AG10803 (cell line): ENCODE data around the gene CRACDL.

ENCODE experiments used
- DNase-seq: peaks from one replicate; pipeline ENCODE4 v3.0.0; 2010; ENCODE audit warnings: low read depth
- H3K4me3 ChIP-seq: 2 replicates; pipeline ENCODE4 v1.5.1; 2011; ENCODE audit warnings: mild to moderate bottlenecking, low read length, control low read depth
- TF ChIP-seq, protein P1 (sequence below): conservative IDR thresholded peaks from 2 replicates; pipeline ENCODE4 v1.5.1; 2011; ENCODE audit warnings: mild to moderate bottlenecking, low read length, control low read depth, inconsistent platforms

Gene CRACDL

DNA sequence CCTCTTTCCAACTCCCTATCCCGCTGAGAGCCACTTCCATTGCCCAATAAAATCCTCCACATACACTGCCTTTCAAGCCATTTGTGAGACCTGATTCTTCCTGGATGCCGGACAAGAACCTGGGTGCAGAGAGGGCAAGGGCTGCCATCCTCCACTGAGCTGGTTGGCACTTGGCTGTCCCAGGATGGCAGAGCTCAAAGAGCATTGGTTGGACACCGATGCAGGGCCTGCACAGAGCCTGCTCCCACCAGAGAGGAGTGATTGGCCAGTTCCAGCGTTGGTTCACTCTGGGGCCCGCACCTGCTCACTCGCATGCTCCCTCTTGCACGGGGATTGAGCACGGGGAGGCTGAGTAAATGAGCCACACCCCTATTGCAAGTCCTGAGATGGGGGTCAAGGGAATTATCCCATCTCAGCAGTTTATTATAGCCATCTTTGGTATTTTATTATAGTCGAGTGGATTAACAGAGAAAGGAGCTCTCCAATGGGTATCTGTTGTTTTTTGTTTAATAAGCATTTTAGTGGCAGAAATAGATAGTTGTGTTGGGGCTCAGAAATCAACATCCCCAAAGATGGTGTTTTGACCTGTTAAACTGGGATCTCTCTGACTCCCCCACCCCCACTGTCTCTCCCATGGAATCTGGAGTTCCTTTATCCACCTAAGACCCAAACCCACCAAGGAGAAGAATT lies 185.3 kb downstream of the CRACDL start:
- TF ChIP-seq, protein P1, sequence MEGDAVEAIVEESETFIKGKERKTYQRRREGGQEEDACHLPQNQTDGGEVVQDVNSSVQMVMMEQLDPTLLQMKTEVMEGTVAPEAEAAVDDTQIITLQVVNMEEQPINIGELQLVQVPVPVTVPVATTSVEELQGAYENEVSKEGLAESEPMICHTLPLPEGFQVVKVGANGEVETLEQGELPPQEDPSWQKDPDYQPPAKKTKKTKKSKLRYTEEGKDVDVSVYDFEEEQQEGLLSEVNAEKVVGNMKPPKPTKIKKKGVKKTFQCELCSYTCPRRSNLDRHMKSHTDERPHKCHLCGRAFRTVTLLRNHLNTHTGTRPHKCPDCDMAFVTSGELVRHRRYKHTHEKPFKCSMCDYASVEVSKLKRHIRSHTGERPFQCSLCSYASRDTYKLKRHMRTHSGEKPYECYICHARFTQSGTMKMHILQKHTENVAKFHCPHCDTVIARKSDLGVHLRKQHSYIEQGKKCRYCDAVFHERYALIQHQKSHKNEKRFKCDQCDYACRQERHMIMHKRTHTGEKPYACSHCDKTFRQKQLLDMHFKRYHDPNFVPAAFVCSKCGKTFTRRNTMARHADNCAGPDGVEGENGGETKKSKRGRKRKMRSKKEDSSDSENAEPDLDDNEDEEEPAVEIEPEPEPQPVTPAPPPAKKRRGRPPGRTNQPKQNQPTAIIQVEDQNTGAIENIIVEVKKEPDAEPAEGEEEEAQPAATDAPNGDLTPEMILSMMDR: no peak
- no peak overlapping the region for H3K4me3 ChIP-seq
- no peak for DNase-seq

DNA sequence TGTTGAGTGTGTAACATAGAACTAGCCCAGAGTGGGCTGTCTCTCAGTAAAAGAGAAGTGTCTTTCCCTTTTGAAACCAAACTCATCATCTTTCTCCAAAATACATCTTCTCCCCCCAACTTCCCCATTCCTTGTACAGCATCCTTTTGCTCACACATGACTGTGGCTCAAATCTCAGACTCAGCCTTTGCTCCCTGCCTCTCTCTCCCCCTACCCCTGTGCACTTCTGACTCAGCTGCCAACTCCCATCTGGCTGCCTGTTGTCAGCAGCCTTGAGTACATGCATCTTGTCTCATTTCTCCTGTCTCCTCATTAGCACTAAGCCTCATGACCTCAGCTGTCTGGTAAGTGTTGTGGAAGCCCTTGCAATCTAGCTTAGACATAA lies 187.0 kb downstream of the CRACDL start:
- no peak overlapping the region for H3K4me3 ChIP-seq
- no peak for DNase-seq
- TF ChIP-seq, protein P1: no peak

DNA sequence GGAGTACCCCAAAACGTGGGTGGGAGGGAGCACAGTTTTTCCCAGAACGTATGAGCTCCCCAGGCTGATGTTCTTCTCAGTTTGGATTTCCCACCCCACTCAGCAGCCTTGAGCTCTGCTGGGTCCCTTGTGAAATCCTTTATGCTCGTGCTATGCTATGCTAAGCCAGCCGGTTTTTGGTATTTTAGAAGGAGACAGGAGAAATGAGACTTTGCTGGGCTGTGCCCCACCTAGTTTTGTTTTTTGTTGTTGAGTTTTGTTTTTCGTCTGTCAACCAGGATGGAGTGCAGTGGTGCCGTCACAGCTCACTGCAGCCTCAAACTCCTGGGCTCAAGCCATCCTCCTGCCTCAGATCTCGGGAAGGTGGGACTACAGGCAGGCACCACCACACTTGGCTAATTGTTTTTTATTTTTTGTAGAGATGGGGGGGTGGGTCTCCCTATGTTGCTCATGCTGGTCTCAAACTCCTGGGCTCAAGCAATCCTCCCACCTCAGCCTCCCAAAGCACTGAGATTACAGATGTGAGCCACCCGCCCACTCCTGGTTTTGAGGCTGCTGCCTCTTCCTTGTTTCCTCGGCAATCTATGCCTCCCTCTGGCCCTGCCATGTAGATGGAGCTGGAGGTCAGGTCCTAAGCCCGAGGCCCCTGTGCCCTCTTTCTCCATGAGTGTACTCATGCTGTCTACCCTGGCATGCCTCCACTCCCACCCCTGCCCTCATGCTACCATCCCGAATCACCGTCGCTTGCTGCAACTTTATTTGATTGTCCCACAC lies 187.5 kb downstream of the CRACDL start:
- DNase-seq: no peak
- TF ChIP-seq, protein P1: no peak
- no peak overlapping the region for H3K4me3 ChIP-seq

DNA sequence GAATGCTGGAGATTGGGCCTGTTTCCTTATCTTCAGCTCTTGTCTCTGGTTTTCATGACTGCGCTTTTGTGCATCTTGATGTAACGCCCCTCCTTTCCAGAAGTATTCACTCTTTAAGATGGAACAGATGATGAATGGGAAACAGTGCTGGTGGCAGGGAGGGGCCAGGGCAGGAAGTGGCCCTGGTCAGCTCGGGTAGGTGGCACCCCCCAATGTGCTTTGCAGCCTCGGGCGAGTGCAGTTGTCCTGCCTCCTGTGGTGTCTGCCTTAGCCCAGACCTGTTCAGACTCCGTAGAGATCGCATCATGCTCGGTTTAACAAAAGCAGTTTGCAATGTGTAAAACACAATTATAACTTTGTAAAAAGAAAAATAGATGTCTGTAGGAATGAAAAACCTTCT lies 188.1 kb downstream of the CRACDL start:
- H3K4me3 ChIP-seq: no peak overlapping the region
- DNase-seq: no peak
- TF ChIP-seq, protein P1: no peak

DNA sequence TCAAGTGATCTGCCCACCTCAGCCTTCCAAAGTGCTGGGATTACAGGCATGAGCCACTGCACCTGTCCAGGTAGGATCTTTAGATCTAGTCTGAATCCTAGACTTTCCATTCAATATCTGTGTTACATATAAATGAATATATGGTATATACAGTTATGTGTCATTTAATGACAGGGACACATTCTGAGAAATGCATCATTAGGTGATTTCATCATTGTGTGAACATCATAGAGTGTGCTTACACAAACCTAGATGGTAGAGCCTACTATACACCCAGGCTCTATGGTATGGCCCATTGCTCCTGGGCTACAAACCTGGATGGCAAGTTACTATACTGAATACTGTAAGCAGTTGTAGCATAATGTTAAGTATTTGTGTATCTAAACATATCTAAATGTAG lies 189.6 kb downstream of the CRACDL start:
- DNase-seq: no peak
- TF ChIP-seq, protein P1: no peak
- H3K4me3 ChIP-seq: no peak overlapping the region

DNA sequence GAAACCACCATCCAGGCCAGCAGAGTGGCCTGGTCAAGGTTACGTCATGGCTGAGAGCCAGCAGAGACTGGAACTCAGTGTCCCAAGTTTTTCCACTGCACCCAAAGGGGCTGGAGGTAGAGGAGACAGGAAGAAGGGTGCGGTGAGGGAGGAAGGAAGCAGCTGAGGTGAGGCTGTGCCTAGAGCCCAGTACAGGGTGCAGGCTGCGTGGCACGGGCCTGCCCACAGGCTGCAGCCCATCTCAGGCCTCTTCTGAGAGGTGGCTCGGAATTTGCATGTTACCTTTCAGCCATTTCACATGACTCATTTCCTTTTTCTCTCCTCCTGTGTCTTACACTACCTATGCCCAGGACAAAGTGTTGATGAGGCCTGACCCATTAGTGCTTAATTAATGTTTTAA lies 191.4 kb downstream of the CRACDL start:
- no peak for DNase-seq
- H3K4me3 ChIP-seq: no peak overlapping the region
- TF ChIP-seq, protein P1: no peak
